GM10847 (cell line): ENCODE results near the gene CYP3A7.

ENCODE experiments used
- POLR2A ChIP-seq: IDR thresholded peaks from 2 replicates; pipeline ENCODE4 v1.6.1; 2011; ENCODE audit not compliant: insufficient read length; ENCODE audit errors: extremely low read depth

The CYP3A7 gene

GRCh38 chr7:99742737-99743394 is 7.9 kb upstream of the CYP3A7 start:
- no peak for TF ChIP-seq POLR2A

- TF ChIP-seq POLR2A = no peak
Measured at GRCh38 chr7:99741441-99741795, 6.4 kb upstream of the CYP3A7 start.

GRCh38 chr7:99740573-99741440 is 5.8 kb upstream of the CYP3A7 start:
- no peak for TF ChIP-seq POLR2A

- no peak for TF ChIP-seq POLR2A
Measured at GRCh38 chr7:99739699-99740572, 4.9 kb upstream of the CYP3A7 start.

DNA sequence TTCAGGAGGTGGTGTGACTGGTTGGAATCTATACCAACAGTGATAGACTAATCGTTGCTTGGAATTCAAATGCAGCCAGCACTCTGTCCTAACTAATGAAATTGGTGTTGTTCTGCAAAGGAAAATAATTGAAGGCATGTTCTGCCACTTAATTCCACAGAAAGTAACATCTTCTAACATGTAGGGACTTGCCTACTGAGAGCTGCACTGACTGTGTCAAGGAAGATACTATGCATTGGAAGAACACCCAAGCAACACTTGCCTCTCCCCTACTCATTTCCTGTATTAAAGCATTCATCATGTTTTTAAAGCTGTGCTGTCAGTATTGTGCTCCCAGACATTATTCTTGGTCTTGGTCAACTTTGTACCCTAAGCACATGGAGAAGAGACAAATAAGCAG is 2.7 kb upstream of the CYP3A7 start:
- TF ChIP-seq POLR2A = no peak

DNA sequence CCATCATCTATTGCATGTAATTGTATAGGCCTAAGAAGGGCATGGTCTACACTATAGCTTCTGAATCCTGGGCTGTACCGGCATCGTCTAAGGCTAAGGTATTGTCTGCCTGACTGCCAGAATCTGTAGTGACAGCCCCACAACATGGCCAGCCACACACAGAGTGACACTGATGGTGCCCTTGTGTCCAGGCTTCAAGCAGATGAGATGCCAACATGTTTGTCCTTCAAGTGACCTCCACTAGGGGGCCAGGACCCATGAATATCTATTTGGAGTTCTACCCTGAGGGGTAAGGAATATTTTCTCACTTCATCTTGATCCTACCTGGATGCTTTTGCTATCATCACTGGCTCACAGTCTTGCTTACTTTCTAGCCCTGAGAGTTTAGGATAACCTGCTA is 1.5 kb downstream of the CYP3A7 start:
- no peak for TF ChIP-seq POLR2A

DNA sequence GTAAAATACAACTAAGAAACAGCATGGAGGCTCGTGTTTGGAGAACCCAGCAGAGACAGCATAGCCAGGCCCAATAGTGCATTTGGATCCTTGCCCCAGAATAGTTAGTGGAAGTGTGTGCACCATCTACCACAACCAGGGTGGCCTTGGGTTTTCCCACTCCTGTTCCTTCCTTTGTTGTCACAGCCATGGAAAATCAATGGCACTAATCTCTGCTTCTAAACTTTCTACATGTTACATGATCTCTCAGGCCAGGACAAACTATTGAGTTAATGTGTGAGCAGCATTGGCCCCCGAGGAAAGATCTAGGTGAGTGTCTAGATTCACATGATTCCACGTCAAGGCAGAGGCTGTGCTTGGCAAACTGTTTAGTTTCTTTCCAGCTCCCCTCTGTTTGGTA is 2.0 kb downstream of the CYP3A7 start:
- TF ChIP-seq POLR2A = no peak

DNA sequence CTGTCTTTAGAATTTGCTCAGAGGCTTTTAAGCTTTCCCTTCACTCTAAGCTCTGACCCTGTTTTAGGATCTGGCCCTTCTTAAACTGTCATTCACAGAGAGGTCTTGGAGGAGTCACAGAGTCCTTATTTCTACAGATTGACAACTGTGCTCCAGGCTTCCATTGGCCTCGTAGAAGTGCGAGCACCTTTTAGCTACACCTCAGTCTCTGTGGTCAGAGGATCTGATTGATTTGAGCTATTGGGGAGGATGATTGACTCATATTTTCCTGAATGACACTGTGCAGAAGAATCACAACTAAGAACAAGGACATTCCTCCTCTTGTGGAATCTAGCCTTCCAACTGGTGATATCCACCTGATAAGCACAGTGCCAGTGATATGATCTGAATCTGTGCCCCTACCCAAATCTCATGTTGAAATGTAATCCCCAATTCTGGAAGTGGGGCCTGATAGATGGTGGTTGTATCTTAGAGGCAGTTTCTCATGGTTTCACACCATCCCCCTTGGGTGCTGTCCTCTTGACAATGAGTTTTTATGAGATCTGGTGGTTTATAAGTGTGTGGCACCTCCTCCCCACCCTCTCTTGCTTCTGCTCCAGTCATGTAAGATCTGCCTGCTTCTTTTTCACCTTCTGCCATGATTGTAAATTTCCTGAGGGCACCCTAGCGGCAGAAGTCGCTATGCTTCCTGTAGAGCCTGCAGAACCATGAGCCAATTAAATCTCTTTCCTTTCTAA is 3.2 kb downstream of the CYP3A7 start:
- no peak for TF ChIP-seq POLR2A

- no peak for TF ChIP-seq POLR2A
Measured at GRCh38 chr7:99730992-99731391, 4.0 kb downstream of the CYP3A7 start.

- TF ChIP-seq POLR2A = no peak
Measured at GRCh38 chr7:99730238-99730810, 4.7 kb downstream of the CYP3A7 start.

- TF ChIP-seq POLR2A = no peak
Measured at GRCh38 chr7:99729486-99730237, 5.3 kb downstream of the CYP3A7 start.

DNA sequence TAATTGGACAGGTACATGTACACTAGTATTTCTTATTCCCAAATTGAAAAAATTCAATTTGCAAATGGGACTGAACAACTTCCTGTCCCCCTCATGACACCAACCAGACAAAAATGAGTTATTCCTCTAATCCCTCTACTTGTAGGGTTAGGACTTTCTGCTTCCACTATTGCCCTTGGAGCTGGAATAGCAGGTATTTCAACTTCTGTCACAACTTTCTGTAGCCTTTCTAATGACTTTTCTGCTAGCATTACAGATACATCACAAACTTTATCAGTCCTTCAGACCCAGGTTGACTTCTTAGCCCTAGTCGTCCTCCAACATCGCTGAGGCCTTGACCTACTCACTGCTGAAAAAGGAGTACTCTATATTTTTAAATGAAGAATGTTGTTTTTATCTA is 6.4 kb downstream of the CYP3A7 start:
- no peak for TF ChIP-seq POLR2A

- no peak for TF ChIP-seq POLR2A
Measured at GRCh38 chr7:99720800-99721595, 14.0 kb downstream of the CYP3A7 start.

DNA sequence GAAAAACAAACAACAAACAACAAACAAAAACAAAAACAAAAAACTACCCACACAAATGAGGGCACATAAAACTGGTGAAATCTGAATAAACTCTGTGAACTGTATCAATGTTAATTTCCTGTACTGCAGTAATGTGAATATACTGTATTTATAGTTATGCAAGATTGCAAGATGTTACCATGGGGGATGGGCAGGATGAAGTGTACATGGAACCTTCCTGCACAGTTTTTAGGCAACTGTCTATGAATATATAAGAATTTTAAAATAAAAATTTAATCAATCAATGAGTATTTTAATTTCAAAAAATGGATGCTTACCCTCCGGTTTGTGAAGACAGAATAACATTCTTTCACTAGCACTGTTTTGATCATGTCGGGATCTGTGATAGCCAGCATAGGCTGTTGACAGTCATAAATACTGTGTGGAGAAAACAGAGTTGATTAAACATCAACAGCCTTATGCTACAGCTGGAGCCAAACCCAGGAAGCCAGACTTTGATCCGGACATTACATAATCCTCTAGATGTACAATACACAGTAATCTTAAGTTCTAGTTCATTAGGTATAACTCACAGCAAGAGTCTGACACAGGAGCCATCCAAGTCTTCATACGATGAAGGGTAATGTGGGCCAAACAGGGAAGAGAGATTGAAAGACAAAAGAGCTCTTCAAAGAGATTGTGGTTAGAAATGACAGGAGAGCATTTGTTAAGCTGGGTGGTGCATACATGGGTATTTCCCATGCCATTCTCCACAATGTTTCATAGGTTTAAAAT is 14.8 kb downstream of the CYP3A7 start:
- no peak for TF ChIP-seq POLR2A
